Left ventricle myocardium superior (tissue), 1 donor: ENCODE results near the gene RIMS1. TPM values are rescaled to one million over a fixed set of nuclear protein-coding genes. Genes with fewer than 3 reads are reported as not detected.

Source experiments
- ATAC-seq: fragments of 200-7000 bp; cut with Tn5 transposase; one replicate; pipeline ENCODE4 v1.9.1; 2020; ENCODE audit warnings: mild to moderate bottlenecking, moderate library complexity
- DNase-seq: peaks from one replicate; pipeline ENCODE4 v3.0.0-alpha.2; 2020
- intact Hi-C: fragments of 100-400 bp; cut with micrococcal nuclease; formaldehyde crosslinking; loops from one replicate; pipeline ENCODE4 v1.11.0; 2022
- total RNA-seq: library from RNA; stranded (reverse); fragmentation: NEBNext Ultra II Directional; extraction: Animal tissue kit (Norgen Biotek cat#: 25700); gene quantifications from one replicate; pipeline ENCODE4 v1.2.1, GENCODE V29; 2021
- donor health status: DM: no; HTN: yes; CAD: no; lungs with severe emphysema.

Gene RIMS1
- total RNA-seq, 1 donor from 2014 or later, result 1.2 TPM

- intact Hi-C loops, result no loop called here
- DNase-seq (no peak), ATAC-seq (no peak)
Observed at GRCh38 chr6:72213654-72214053, 327.3 kb downstream of the RIMS1 start.

GRCh38 chr6:72216222-72217068, 330.1 kb downstream of the RIMS1 start:
- ATAC-seq (no peak), DNase-seq (no peak)
- intact Hi-C loops, result no loop called here

GRCh38 chr6:72217626-72218025, 331.3 kb downstream of the RIMS1 start:
- intact Hi-C loops, result no loop called here
- no peak for DNase-seq
- no peak for ATAC-seq

GRCh38 chr6:72218125-72218524, 331.8 kb downstream of the RIMS1 start:
- ATAC-seq (no peak), DNase-seq (no peak)
- intact Hi-C loops, result no loop called here

DNA sequence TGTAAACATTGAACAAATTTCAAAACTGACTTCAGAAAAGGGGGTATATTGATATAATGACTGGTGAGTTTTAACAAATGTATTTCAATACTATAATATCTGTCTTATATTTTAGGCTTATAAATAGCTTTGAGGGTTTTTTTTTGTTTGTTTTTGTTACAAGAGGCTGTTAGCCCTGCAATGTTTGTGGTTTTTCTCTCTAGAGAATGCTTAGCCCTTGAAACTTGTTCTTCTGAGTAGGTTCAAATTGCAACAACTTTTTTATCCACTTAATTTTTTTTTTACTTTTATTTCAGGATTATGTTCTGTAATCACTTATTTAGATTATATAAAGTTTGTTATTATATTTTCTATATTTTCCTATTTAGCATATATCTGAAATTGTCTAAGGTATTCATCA, 333.2 kb downstream of the RIMS1 start:
- no peak for DNase-seq
- intact Hi-C loops, result no loop called here
- no peak for ATAC-seq

- intact Hi-C loops, result no loop called here
- DNase-seq (no peak), ATAC-seq (no peak)
Observed at GRCh38 chr6:72238021-72238420, 351.7 kb downstream of the RIMS1 start.

DNA sequence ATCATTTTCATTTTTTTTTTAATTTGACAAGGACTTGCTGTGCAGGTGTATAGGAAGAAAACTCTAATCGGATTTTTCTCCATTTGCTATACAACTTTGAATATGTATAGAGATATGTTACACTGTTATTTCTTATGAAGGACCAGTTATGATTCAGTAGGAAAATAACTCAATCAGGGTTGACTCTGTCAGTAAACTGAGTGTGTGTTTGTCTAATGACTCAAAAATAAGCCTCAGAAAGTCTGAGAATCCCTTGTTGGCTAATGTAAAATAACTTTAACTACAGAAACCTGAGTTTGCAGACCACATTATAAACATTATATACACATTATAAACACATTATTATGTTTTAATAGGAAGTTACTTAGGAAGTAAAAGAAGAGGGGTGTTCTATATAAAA, 352.6 kb downstream of the RIMS1 start:
- intact Hi-C loops, result no loop called here
- DNase-seq (no peak), ATAC-seq (no peak)

DNA sequence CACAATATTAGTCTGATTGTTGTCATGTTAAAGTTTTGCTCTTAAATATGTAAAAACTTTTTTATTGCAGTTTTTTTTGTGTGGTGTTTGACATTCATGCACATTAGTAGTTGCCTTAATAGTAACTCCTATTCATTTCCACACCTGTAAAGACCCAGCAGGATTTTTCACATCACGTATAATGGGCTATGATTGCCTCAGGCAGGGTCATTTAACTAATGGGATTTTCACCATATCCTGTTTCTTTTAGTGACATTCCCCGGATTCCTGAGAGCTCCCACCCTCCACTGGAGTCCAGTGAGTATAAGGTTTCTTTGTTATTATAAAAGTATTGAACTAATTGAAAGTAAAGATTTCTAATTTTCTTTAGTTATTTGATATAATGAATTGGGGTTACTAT, 359.2 kb downstream of the RIMS1 start:
- DNase-seq, result no peak
- intact Hi-C loops, result no loop called here
- ATAC-seq, result no peak

GRCh38 chr6:72246926-72247325, 360.6 kb downstream of the RIMS1 start:
- DNase-seq (no peak), ATAC-seq (no peak)
- intact Hi-C loops, result no loop called here

DNA sequence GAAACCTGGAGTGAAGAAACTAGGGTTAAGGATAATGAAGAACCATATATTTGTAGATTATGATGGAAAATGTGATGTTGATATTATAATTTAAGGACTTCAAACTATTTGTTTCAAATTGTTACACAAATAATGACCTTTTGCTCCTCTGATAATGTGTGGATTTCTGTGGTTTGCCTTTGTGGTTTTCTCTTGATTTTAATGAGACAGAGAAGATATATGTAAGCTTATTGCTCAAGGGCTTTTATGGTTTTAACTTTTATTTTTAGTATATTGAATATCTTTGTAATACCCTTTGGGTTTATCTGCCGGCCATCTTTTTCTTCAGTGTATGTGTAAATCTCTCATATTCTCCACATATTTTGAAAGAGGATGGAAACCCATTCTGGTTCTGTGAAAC, 362.3 kb downstream of the RIMS1 start:
- intact Hi-C loops, result no loop called here
- ATAC-seq (no peak), DNase-seq (no peak)

DNA sequence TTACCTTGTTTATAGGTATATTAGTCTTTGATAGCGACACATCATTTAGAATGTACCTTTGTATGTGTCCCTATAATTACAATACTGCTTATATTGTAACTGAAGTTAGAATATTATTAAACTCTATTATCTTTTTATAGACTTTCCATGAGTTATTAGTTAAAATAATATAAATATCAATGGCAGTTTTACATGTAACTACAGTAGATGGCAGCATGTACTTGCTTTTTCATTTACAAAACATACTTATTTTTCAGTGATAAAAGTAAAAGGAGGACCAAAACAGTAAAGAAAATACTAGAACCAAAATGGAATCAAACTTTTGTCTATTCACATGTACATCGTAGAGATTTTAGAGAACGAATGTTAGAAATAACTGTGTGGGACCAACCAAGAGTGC, 364.3 kb downstream of the RIMS1 start:
- intact Hi-C loops, result no loop called here
- DNase-seq (no peak), ATAC-seq (no peak)

DNA sequence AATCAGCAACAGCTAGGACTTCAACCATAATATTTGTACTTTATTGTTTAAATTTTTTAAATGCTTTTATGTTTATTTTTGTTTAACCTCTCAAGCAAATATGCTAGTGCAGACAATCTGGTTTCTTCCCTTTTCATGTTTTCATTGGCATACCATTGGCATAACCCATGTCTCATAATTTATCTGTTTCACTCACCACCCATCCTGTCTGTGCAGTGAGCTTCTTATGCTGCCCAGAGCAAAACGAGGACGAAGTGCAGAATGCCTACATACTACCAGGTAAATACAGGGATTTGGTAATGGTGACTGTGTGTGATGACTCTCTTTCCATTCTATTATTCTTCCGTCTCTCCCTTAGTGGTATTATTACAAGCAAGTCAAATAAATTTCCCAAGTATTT, 374.1 kb downstream of the RIMS1 start:
- DNase-seq (no peak), ATAC-seq (no peak)
- intact Hi-C loops, result no loop called here

- no peak for DNase-seq
- intact Hi-C loops, result no loop called here
- no peak for ATAC-seq
Observed at GRCh38 chr6:72261554-72261953, 375.2 kb downstream of the RIMS1 start.

DNA sequence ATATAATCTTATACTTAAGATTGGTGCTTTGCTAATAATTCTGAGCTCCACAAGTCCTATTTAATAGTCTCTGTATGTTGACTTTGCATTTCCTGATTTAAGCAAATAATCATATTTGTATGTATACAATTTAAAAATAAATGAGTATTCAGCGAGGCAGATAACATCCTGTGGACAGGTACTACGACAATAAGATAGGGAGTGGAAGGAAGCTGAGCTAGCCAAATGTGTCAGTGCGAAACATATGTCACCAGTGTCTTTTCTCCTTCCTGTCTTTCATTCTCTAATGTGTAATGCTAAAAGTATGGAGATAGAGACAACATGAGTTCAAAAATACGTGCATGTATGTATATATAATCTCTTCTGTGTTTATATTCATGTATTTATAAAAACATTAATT, 375.9 kb downstream of the RIMS1 start:
- intact Hi-C loops, result no loop called here
- DNase-seq, result no peak
- no peak for ATAC-seq

DNA sequence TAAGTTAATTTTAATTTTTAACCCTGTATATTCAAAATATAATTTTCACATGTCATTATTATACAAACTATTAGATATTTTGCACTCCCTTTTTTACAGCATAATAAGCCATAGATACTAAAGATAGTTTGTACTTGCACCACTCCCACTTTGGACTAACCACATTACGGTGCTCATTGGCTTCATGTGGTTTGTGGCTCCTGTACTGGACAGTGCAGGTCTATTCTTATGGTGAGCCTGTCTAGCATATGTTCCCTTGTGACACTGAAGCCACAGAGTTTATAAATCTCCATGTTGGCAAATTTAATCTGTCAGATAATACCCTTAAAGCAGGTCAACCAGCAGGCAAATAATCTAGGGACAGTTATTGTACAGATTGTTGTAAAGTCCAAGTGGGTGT, 381.1 kb downstream of the RIMS1 start:
- DNase-seq, result no peak
- intact Hi-C loops, result no loop called here
- ATAC-seq, result no peak

GRCh38 chr6:72271531-72271930, 385.2 kb downstream of the RIMS1 start:
- ATAC-seq (no peak), DNase-seq (no peak)
- intact Hi-C loops, result no loop called here

DNA sequence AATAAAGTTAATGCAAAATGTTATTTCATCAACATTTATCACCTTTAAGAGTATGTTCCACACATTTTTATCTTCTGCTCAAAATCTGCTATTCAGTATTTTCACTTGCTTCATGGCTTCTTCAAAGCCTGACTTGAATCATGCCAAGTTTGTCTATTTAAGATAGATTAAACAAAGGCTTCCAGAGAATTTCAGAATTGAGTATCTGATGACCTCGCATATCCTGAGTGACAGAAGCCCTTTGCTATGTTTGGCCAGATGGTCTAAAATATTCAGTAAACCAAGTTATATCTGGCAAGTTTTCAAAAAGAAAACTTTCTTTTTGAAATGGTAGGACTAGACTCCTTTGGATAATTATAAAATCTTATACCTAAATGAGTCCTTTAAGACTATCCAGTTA, 386.6 kb downstream of the RIMS1 start:
- intact Hi-C loops, result no loop called here
- ATAC-seq, result no peak
- no peak for DNase-seq

DNA sequence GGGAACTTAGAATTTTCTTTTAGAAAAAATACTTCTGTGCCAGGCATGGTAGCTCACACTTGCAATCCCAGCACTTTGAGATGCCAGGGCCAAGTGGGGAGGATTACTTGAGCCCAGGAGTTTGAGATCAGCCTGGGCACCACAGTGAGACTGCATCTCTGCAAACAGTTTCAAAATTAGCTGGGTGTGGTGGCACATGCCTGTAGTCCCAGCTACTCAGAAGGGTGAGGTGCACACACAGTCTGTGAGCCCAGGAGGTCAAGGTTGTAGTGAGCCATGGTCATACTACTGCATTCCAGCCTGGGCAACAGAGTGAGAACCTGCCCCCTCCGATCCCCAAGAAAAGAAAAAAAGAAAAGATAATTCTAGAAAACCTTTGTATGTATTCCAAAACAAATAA, 389.5 kb downstream of the RIMS1 start:
- ATAC-seq (no peak), DNase-seq (no peak)
- intact Hi-C loops, result no loop called here

DNA sequence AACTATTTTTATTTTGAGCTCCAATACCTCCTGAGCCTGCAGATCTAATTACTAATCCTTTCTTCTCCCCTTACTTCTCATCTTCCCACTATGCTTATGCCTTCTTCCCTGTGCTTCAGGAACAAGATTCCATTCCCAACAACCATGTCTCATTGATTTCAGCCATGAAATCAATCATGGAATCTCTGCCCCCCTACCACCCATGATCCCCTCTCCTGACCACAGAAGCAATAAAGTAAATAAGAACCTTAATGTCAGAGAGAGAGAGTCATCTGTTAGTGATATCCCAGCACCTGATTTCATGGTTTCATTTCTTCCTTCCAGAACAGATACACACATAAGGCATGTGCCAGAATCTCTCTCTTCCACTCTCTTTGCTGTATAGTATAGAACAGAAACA, 395.9 kb downstream of the RIMS1 start:
- ATAC-seq (no peak), DNase-seq (no peak)
- intact Hi-C loops, result no loop called here

- DNase-seq (no peak), ATAC-seq (no peak)
- intact Hi-C loops, result no loop called here
Observed at GRCh38 chr6:72283571-72283970, 397.2 kb downstream of the RIMS1 start.

DNA sequence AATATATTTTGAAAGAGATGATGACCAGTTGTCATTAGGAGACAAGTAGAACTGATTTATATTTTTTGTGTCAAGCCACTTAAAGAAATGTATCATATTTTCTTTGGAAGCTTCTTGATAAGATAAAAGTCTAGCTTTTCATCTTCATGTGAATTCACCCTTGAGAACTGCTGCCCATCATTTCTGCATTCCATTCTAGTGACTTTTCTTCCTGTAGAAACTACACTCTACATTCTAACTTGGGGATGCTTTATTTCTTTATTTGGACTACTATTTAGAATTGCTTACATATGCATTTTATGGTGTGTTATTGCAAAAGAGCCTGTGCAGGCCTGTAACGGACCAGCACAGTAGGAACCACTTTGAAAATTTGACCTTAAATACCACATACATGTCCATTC, 400.6 kb downstream of the RIMS1 start:
- ATAC-seq, result no peak
- intact Hi-C loops, result no loop called here
- DNase-seq, result no peak

DNA sequence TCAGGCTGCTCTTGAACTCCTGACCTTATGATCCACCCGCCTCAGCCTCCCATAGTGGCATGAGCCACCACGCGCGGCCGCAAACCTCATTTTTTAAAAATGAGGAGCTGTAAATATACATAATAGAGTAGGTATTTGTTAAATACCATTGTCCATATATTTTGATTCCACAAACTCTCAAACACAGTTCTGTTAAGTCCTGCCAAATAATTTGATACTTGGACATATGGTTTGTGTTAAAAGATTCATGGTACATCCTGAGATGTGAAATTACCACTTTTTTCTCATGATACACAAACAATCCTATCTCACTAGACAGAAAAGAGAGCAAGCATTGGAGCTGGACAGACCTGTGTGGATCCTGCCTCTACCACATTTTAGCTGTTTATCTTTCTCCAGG, 401.5 kb downstream of the RIMS1 start:
- intact Hi-C loops, result no loop called here
- ATAC-seq (no peak), DNase-seq (no peak)
